Activated CD4-positive, alpha-beta memory T cell treated with anti-CD3 and anti-CD28 coated beads, Interleukin-2, amount 10 ng/mL, durations not matched to agents 7 days and 5 days (primary cell): ENCODE measurements around the gene BLVRB. TPM values are rescaled to one million over a fixed set of nuclear protein-coding genes. Genes with fewer than 3 reads are reported as not detected.
A peak's percentile ranks its signal among the peaks of the same experiment; 100 is the strongest.
"Not testable (repeated sequence)": the region's sequence is repeated elsewhere in the genome, so short reads cannot be mapped to it uniquely, and the experiment has no call there.

ENCODE experiments used
- CTCF ChIA-PET: fragments of 350-600 bp; sonication (Branson Sonifier 250); formaldehyde crosslinking; loops from one replicate; lab custom pipeline; 2021; ENCODE audit warnings: antibody characterized with exemption, inconsistent platforms; lab: Charles Lee
- POLR2A ChIA-PET: fragments of 350-600 bp; sonication (Branson Sonifier 250); formaldehyde crosslinking; loops from one replicate; lab custom pipeline; 2021; ENCODE audit warnings: antibody characterized with exemption; lab: Charles Lee
- DNase-seq: peaks from one replicate; pipeline ENCODE4 v3.0.0-alpha.2; 2020
- H3K27ac Mint-ChIP-seq: one replicate; pipeline ENCODE4 v1.8.0; 2021; ENCODE audit warnings: mild to moderate bottlenecking, mixed read lengths
- H3K27me3 Mint-ChIP-seq: one replicate; pipeline ENCODE4 v1.8.0; 2021; ENCODE audit warnings: mixed read lengths
- H3K36me3 Mint-ChIP-seq: one replicate; pipeline ENCODE4 v1.8.0; 2021; ENCODE audit warnings: low read depth, mixed read lengths
- H3K4me1 Mint-ChIP-seq: one replicate; pipeline ENCODE4 v1.8.0; 2021; ENCODE audit warnings: mixed read lengths
- H3K4me3 Mint-ChIP-seq: one replicate; pipeline ENCODE4 v1.8.0; 2021; ENCODE audit warnings: mild to moderate bottlenecking, mixed read lengths
- H3K9me3 Mint-ChIP-seq: one replicate; pipeline ENCODE4 v1.8.0; 2021; ENCODE audit warnings: mixed read lengths
- total RNA-seq, 2 experiments: library from RNA; stranded (reverse); gene quantifications; one replicate each; pipeline ENCODE4 v1.2.3, GENCODE V29; 2021

The BLVRB gene
- total RNA-seq, 2 experiments from 2014 or later, result 20.1 to 20.5 TPM

- peaks cover 6% of the 10 kb centered on the region for H3K36me3 Mint-ChIP-seq
- peaks cover 22% of the 10 kb centered on the region for H3K27me3 Mint-ChIP-seq
- H3K4me3 Mint-ChIP-seq, result no peak overlapping the region
- POLR2A ChIA-PET, result interaction anchor here (0.5 to 0.7 kb wide), 2 partner anchors 36 to 282 kb away, joined by 3 read pairs; no protein-coding TSS in a partner anchor
- DNase-seq, result no peak
- CTCF ChIA-PET, result interaction anchor here (1.3 kb wide), 1 partner anchor 17 kb away, joined by 3 read pairs; no protein-coding TSS in a partner anchor
- peaks cover 10% of the 10 kb centered on the region for H3K4me1 Mint-ChIP-seq
- H3K9me3 Mint-ChIP-seq, result no peaks in the 10 kb centered on the region
- no peak overlapping the region for H3K27ac Mint-ChIP-seq
Measured at GRCh38 chr19:40471111-40471510, 5.6 kb upstream of the BLVRB start.

GRCh38 chr19:40469011-40469410 is 3.5 kb upstream of the BLVRB start:
- POLR2A ChIA-PET, result no interaction called here

GRCh38 chr19:40466985-40467734 is 1.6 kb upstream of the BLVRB start, which contains the start of gene SPTBN4:
Gene SPTBN4, plus strand, starts transcription at chr19:40467001. Its CDS starts 5,621 bp downstream, at chr19:40472622.
- Mint-ChIP-seq H3K27me3 (peaks cover 23% of the 10 kb centered on the region), H3K36me3 (peaks cover 6% of the 10 kb centered on the region), H3K9me3 (no peaks in the 10 kb centered on the region), H3K27ac (no peak within 1 kb of the TSS), H3K4me1 (peaks cover 33% of the 10 kb centered on the region), H3K4me3 (peak within 1 kb of the TSS; percentile 87)
- ChIA-PET POLR2A (interaction anchor here (1.8 to 2.7 kb wide), 2 partner anchors 21 to 64 kb away, joined by 5 to 6 read pairs; no protein-coding TSS in a partner anchor), CTCF (interaction anchor here (3.8 kb wide), 1 partner anchor 47 kb away, joined by 51 read pairs; no protein-coding TSS in a partner anchor)
- DNase-seq, result no peak

More at GRCh38 chr19:40469011-40469410, 3.5 kb upstream of the BLVRB start:
- H3K9me3 Mint-ChIP-seq, result no peaks in the 10 kb centered on the region
- H3K4me3 Mint-ChIP-seq, result no peak overlapping the region
- H3K27me3 Mint-ChIP-seq, result peaks cover 23% of the 10 kb centered on the region
- no peak overlapping the region for H3K27ac Mint-ChIP-seq
- H3K36me3 Mint-ChIP-seq, result peaks cover 6% of the 10 kb centered on the region
- CTCF ChIA-PET, result interaction anchor here (0.5 to 1.1 kb wide), 2 partner anchors 164 to 329 kb away, joined by 3 to 4 read pairs; no protein-coding TSS in a partner anchor
- H3K4me1 Mint-ChIP-seq, result peaks cover 28% of the 10 kb centered on the region
- DNase-seq, result no peak

DNA sequence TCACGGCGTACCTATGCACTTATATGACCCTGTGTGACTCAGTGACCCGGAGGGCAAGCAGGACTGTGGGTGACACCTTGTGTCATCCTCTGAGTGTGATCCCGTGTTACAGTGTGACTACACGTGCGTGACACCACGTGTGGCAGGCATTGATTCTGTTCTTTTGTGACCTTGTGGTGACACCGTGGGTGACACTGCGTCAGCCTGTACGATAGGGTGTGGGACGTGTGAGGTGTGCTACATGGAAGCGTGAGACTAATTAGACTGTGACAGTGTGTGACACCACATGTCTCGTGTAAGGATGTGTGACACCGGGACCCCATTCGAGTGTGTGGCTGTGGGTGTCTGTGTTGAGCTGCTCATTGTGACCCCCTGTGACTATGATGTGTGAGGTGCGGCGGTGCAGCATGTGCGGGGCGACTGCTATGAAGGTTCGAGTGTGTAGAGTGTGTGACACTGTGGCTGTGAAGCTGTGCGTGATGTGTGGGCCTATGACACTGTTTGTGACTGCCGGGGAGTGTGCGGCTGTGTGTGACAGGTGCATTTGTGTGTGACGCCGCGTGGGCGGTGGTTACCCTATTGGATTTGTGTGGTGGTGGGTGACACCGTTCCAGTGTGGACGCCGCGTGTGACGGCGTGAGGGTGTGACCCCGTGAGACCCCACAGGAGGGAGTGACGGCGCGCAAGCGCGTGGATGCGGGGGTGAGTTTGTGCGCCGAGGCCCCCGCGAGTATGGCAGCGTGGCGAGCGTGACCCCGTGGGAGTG is 857 bp upstream of the BLVRB start:
- Mint-ChIP-seq H3K27me3 (peaks cover 23% of the 10 kb centered on the region), H3K4me1 (peaks cover 36% of the 10 kb centered on the region), H3K27ac (no peak overlapping the region), H3K36me3 (peaks cover 6% of the 10 kb centered on the region), H3K9me3 (no peaks in the 10 kb centered on the region), H3K4me3 (peak overlapping the region; percentile 87)
- CTCF ChIA-PET, result interaction anchor here (0.9 to 4.0 kb wide), 12 partner anchors 13 to 340 kb away, joined by 3 to 51 read pairs (median 11); partner anchors contain the start of genes AKT2, C19orf47, PLD3 and SERTAD1
- POLR2A ChIA-PET, result interaction anchor here (0.9 to 3.3 kb wide), 11 partner anchors 20 to 144 kb away, joined by 3 to 26 read pairs (median 5); partner anchors contain the start of genes C19orf47, PLD3, SERTAD1 and SERTAD3
- DNase-seq, result no peak

- Mint-ChIP-seq H3K36me3 (peaks cover 6% of the 10 kb centered on the region), H3K27me3 (peaks cover 23% of the 10 kb centered on the region), H3K4me3 (peak overlapping the region; percentile 87), H3K27ac (peak overlapping the region; percentile 70), H3K9me3 (no peaks in the 10 kb centered on the region), H3K4me1 (peaks cover 36% of the 10 kb centered on the region)
- POLR2A ChIA-PET, result interaction anchor here (0.6 to 3.3 kb wide), 13 partner anchors 19 to 145 kb away, joined by 3 to 26 read pairs (median 5); partner anchors contain the start of genes SERTAD1 and SERTAD3
- CTCF ChIA-PET, result interaction anchor here (0.8 to 4.0 kb wide), 21 partner anchors 9 to 341 kb away, joined by 3 to 51 read pairs (median 6); partner anchors contain the start of genes AKT2, SERTAD1 and SERTAD3
- peak; percentile 20 for DNase-seq
Measured at GRCh38 chr19:40465025-40465556, 454 bp downstream of the BLVRB start.

- H3K9me3 Mint-ChIP-seq, result no peaks in the 10 kb centered on the region
- peak overlapping the region; percentile 87 for H3K4me3 Mint-ChIP-seq
- H3K27ac Mint-ChIP-seq, result no peak overlapping the region
- ChIA-PET CTCF (interaction anchor here (0.6 to 4.0 kb wide), 34 partner anchors 8 to 799 kb away, joined by 3 to 51 read pairs (median 5); partner anchors contain the start of genes AKT2, C19orf47, SERTAD1 and SERTAD3), POLR2A (interaction anchor here (0.6 to 3.3 kb wide), 12 partner anchors 18 to 146 kb away, joined by 3 to 26 read pairs (median 5); partner anchors contain the start of genes SERTAD1 and SERTAD3)
- DNase-seq, result peak; percentile 71
- peaks cover 6% of the 10 kb centered on the region for H3K36me3 Mint-ChIP-seq
- peaks cover 36% of the 10 kb centered on the region for H3K4me1 Mint-ChIP-seq
- H3K27me3 Mint-ChIP-seq, result peaks cover 23% of the 10 kb centered on the region
Measured at GRCh38 chr19:40464059-40465024, 1.2 kb downstream of the BLVRB start.

- peaks cover 19% of the 10 kb centered on the region for H3K27me3 Mint-ChIP-seq
- H3K36me3 Mint-ChIP-seq, H3K4me3 Mint-ChIP-seq, DNase-seq, H3K27ac Mint-ChIP-seq, H3K9me3 Mint-ChIP-seq: not testable (repeated sequence)
- ChIA-PET POLR2A (interaction anchor here (1.1 to 3.3 kb wide), 5 partner anchors 20 to 140 kb away, joined by 3 to 26 read pairs (median 4); partner anchors contain the start of gene SERTAD3), CTCF (interaction anchor here (0.6 to 4.0 kb wide), 24 partner anchors 8 to 314 kb away, joined by 3 to 51 read pairs (median 6); partner anchors contain the start of genes C19orf47, SERTAD1 and SERTAD3)
- H3K4me1 Mint-ChIP-seq, result peaks cover 36% of the 10 kb centered on the region
Measured at GRCh38 chr19:40463587-40464037, 1.9 kb downstream of the BLVRB start.

DNA sequence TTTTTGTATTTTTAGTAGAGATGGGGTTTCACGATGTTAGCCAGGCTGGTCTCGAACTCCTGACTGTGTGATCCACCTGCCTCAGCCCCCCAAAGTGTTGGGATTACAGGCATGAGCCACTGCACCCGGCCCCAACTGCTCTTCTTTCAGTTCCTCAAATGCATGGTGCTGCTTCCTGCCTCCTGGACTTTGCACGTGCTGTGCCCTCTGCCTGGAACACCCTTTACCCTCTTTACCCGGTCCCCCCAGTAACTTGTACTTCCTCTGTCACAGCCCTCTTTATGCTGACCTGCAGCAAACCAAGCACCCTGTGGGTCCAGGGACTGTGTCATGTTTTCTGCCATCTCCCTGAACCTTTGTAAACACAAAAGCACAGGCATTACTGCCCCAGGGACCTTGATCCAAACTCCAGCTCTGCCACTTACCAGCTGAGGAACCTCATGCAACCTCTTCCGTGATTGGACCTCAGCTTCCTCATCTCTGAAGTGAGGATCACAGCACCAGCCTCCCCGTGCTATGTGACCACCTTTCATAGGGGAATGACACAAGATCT is 3.8 kb downstream of the BLVRB start:
- H3K4me1 Mint-ChIP-seq, result peaks cover 32% of the 10 kb centered on the region

GRCh38 chr19:40460185-40460584 is 5.4 kb downstream of the BLVRB start:
- CTCF ChIA-PET, result no interaction called here
- peaks cover 18% of the 10 kb centered on the region for H3K4me1 Mint-ChIP-seq
- no peaks in the 10 kb centered on the region for H3K27me3 Mint-ChIP-seq
- no peaks in the 10 kb centered on the region for H3K36me3 Mint-ChIP-seq
- DNase-seq, result no peak
- H3K9me3 Mint-ChIP-seq, result no peaks in the 10 kb centered on the region
- POLR2A ChIA-PET, result no interaction called here
- no peak overlapping the region for H3K27ac Mint-ChIP-seq
- H3K4me3 Mint-ChIP-seq, result no peak overlapping the region

More for the DNA sequence above, 3.8 kb downstream of the BLVRB start:
- Mint-ChIP-seq H3K36me3 (peaks cover 6% of the 10 kb centered on the region), H3K27me3 (peaks cover 7% of the 10 kb centered on the region), H3K27ac (no peak overlapping the region), H3K9me3 (no peaks in the 10 kb centered on the region), H3K4me3 (no peak overlapping the region)
- ChIA-PET POLR2A (interaction anchor here (1.1 kb wide), 1 partner anchor 36 kb away, joined by 3 read pairs; no protein-coding TSS in a partner anchor), CTCF (interaction anchor here (1.3 kb wide), 1 partner anchor 41 kb away, joined by 5 read pairs; no protein-coding TSS in a partner anchor)
- DNase-seq, result no peak

DNA sequence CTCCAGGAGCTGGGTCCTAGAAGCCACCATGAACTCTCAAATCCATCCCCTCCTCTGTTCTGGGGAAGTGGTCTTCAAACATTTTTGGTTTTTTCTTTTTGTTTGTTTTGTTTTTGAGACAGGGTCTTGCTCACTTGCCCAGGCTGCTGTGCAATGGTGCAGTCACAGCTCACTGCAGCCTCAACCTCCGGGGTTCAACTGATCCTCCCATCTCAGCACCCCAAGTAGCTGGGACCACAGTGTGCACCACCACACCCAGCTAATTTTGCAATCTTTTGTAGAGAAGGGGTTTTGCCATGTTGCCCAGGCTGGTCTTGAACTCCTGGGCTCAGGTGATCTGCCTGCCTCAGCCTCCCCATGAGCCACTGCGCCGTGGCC is 7.0 kb downstream of the BLVRB start:
- no peaks in the 10 kb centered on the region for H3K9me3 Mint-ChIP-seq
- DNase-seq, result no peak
- no peaks in the 10 kb centered on the region for H3K36me3 Mint-ChIP-seq
- H3K4me1 Mint-ChIP-seq, result peaks cover 8% of the 10 kb centered on the region
- no peak overlapping the region for H3K27ac Mint-ChIP-seq
- no peaks in the 10 kb centered on the region for H3K27me3 Mint-ChIP-seq
- no peak overlapping the region for H3K4me3 Mint-ChIP-seq
- POLR2A ChIA-PET, result no interaction called here
- CTCF ChIA-PET, result no interaction called here
